Stimulated activated CD4-positive, alpha-beta T cell treated with anti-CD3 and anti-CD28 coated beads, TNF-alpha, amount 100 ng/mL, for 1 hour (primary cell): Measurements from ENCODE around the gene ATP6V0B.

ENCODE experiments used
- DNase-seq, 3 donors: peaks; one replicate each; pipeline ENCODE4 v3.0.0-alpha.2; 2020; ENCODE audit warnings: low read depth in 3 of 3, low spot score in 1 of 3

Gene ATP6V0B

GRCh38 chr1:43974443-43975248 is at the start of gene ATP6V0B:
TSS of gene ATP6V0B (plus strand) at chr1:43974960. CDS start at chr1:43975041, 81 bp downstream.
- peak; percentile 68 to 93 (median 80) for DNase-seq

DNA sequence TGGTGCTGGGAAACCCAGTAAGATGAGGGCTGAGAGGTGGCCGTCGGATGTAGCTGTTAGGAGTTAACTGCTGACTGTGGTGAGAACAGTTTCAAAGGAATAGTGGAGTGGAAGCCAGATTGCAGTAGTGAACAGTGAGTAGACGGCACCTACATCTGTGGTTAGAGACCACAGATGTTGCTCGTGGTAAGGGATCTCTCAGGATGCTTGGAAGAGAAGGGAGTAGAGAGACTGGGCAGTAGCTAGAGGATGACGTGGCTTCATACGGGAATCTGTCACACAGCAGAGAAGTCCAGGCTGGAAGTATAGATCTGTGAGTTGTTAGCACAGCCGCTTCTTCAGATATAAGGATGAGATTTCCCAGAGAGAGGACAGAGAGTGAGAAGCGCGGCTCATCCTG is 48.9 kb upstream of the ATP6V0B start:
- DNase-seq = no peak

DNA sequence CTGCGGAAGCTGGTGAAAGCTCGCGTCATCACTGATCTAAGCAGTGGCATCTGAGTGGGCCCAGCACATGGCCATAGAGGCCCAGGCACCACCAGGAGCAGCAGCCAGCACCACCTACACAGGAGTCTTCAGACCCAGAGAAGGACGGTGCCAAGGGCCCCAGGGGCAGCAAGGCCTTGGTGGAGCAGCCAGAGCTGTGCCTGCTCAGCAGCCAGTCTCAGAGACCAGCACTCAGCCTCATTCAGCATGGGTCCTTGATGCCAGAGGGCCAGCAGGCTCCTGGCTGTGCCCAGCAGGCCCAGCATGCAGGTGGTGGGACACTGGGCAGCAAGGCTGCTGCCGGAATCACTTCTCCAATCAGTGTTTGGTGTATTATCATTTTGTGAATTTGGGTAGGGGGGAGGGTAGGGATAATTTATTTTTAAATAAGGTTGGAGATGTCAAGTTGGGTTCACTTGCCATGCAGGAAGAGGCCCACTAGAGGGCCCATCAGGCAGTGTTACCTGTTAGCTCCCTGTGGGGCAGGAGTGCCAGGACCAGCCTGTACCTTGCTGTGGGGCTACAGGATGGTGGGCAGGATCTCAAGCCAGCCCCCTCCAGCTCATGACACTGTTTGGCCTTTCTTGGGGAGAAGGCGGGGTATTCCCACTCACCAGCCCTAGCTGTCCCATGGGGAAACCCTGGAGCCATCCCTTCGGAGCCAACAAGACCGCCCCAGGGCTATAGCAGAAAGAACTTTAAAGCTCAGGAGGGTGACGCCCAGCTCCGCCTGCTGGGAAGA is 44.4 kb upstream of the ATP6V0B start:
- DNase-seq = no peak

- no peak for DNase-seq
These were observed 43.8 kb upstream of the ATP6V0B start for GRCh38 chr1:43930949-43931275.

DNA sequence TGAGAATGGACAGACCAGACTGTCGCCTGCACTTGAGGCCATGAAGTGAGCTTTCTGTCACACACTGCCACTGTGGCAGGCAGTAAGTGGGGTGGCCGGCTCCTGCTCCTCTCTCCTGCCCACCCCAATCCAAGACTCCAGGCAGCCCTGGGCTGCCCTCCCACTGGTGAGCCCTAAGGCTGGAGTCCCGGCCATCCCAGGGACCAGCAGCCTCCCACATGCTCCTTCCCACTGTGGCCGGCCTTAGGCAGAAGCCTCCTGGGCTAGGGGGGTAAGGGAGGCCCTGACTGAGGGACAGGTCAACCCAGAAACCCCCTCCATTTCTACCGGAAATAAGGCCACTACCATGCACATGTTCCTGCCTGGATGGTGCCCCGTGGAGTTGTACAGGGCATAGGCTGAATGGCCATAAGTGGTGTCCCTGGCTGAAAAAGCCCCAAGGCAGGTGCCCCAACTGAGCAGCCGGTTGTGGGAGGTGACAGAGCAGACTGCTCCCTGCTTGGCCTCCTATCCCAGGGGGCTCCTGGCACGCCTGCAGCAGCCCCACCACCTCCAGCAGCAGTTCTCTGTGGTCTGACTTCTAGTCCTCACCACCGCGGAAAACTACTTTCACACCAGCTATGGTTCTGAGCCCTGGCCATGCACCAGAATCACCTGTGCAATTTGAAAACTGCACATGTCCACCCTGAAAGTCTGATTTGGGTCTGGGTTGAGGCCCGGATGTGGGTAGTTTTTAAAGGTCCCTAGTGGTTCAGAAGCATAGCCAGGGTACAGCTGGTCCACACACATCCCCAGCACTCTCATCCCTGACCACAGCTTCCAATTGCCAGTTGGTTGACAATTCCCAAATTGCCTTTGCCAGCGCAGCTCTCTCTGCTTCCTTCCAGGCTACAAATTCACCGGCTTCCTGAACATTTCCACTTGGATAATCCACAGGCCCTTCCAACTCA is 42.8 kb upstream of the ATP6V0B start:
- DNase-seq = no peak

- DNase-seq = no peak
These were observed 41.9 kb upstream of the ATP6V0B start for GRCh38 chr1:43932786-43933385.

DNA sequence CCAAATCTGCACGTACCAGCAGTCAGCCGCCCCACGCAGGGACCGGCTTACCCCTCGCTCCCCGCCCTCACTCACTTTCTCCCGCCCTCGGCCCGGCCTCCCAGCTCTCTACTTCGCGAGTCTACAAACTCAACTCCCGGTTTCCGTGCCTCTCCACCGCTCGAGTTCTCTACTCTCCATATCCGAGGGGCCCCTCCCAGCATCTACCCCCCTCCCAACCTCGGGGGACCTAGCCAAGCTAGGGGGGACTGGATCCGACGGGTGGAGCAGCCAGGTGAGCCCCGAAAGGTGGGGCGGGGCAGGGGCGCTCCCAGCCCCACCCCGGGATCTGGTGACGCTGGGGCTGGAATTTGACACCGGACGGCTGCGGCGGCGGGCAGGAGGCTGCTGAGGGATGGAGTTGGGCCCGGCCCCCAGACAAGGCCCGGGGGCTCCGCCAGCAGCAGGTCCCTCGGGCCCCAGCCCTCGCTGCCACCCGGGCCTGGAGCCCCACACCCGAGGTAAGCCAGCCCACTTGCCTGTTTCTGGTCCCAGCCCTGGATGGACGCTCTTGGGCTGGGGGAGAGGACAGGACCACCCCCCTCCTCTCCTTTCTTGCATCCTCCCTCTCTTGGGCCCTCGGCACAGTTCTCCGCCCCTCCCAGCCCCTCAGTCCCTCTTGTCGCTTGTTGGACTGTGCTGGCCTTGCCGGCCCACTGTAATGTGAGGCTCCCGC is 41.2 kb upstream of the ATP6V0B start, which contains the start of gene ARTN:
Gene ARTN, plus strand, starts transcription at position 416 of the 715 bp plus-strand sequence. CDS start 1,856 bp downstream, outside the sequence.
- DNase-seq = no peak

- peak in 1 of 3 donors; percentile 39 for DNase-seq
These were observed 40.4 kb upstream of the ATP6V0B start for GRCh38 chr1:43934101-43934985.

DNA sequence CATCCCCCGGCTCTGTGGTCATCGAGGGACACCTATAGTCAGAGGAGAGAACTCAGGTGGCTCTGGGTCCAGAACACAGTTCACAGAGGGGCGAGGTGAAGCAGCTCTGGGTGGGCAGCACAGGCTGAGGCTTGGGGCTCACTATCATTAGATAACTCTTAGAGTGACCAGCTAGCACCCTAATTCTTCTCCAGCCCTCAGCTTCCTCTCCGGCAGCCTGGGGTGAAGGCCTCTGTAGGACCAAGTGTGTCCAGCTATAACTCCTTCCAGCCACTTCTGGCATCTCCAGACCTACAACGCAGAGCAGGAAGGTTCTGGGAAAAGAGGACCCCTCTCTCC is 39.8 kb upstream of the ATP6V0B start:
- DNase-seq = no peak

DNA sequence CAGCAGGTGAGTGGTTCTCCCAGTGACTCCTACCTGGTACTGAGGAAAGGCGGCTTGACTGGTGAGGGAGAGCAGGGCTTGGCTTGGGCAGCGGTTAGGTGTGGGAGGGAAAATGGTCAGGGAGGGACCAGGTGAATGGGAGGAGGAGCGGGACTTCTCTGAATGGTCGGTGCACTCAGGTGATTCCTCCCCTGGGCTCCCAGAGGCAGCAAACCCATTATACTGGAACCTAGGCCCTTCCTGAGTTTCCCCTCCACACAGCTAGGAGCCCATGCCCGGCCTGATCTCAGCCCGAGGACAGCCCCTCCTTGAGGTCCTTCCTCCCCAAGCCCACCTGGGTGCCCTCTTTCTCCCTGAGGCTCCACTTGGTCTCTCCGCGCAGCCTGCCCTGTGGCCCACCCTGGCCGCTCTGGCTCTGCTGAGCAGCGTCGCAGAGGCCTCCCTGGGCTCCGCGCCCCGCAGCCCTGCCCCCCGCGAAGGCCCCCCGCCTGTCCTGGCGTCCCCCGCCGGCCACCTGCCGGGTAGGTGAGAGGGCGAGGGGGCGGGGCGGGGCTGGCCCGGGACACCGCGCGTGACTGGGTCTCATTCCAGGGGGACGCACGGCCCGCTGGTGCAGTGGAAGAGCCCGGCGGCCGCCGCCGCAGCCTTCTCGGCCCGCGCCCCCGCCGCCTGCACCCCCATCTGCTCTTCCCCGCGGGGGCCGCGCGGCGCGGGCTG is 38.9 kb upstream of the ATP6V0B start:
- no peak for DNase-seq

GRCh38 chr1:43936431-43937151 is 38.2 kb upstream of the ATP6V0B start:
- no peak for DNase-seq

DNA sequence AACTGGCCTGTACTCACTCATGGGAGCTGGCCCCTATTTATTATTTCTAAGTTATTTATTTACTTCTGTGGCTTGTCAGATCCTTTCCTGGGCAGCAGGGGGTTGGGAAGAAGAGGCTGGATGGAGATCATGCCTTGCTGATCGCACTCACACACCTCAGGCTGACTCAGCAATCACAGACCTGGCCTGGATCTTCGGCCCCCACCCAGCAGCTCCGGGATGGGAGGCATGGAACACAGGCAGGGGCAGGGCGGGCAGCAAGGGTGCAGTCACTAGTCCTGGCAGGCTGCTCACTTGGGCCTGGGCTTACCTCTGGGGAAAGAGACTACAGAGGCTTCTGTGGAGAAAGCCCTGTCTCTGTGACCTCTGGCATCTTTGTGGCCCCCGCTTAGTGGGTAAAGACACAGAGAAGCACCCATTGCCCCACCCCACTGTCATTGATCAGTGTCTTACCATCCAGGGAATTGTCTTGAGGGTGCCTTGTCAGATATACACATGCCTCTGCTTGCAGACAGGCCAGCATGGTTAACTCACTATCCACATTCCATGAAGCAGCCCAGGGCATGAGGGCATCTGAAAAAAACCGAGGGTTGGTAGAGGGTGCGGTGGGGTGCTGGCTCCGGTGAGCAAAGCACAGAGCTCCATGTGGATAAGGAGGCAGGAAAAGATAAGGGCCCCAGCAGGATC is 37.4 kb upstream of the ATP6V0B start:
- no peak for DNase-seq

GRCh38 chr1:43938383-43938782 is 36.4 kb upstream of the ATP6V0B start:
- no peak for DNase-seq

DNA sequence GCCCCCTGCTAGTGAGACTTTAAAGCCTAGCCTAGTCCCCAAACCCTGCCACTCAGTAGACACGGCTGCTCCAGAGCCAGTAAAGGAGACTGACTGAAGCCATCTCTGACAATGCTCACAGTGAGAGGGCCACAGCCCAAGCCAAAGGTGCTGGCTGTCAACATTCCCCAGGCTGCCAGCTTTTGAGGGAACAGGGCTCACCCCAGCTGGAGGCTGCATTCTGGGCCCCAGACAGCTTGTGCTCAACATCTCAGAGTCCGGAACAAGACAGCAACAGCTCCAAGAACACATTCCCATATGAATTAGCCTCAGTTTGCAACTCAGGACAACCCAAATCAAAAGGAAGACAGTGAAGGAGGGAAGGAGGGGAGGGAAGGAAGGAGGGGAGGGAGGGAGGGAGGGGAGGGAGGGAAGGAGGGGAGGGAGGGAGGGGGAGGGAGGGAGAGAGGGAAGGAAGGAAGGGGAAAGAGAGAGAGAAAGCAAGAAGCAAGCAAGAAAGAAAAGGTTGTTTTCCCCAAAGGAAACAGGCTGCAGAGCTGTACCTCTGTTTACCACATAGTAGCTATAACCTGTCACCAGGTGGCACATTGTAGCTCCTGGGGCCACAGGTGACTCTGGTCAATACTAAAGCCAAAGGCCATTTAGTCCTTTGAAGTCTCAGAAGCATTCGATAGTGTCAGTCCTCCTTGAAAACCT is 35.7 kb upstream of the ATP6V0B start:
- no peak for DNase-seq

DNA sequence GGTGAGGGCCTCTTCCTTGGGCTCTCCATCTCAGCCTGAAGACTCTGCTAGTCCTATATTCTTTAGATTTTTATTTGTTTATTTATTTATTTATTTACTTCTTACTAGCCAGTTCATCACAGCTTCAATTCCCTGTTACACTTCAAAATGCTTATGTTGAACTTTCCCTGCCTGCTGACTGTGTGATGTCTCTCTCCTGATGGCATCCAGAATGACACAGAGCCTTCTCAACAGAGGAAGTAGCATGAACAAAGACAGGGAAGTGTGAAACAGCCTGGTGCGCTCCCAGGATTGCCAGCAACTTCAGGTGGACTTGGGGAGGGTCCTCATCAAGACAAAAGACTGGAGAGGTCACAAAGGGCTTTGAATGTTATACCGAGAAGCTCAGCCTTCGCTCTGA is 32.3 kb upstream of the ATP6V0B start:
- no peak for DNase-seq

DNA sequence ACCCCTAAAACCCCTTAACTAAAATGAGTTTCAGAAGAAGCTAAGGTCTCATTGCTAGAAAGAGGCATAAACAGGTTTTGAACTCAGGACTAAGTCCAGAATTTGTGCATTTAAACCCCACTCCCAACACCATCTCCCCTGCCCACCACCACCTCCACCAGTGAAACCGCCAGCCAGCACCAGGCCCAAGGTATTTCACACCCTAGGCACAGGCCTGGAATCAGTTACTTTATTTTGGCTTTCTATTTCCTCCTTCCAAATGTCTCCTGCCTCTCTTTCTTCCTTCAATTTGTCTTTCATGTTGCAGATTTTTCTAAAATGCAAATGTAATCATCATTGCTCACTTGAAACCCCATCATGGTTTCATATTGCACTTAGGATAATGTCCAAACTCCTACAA is 29.9 kb upstream of the ATP6V0B start:
- DNase-seq = no peak

- DNase-seq = no peak
These were observed 29.0 kb upstream of the ATP6V0B start for GRCh38 chr1:43945674-43946235.
